NK-92 (cell line): ENCODE results near the gene CNTNAP2.

Experiments
- DNase-seq: peaks from one replicate; lab custom pipeline; 2025; ENCODE audit not compliant: unreplicated experiment; lab: John Stamatoyannopoulos, UW

CNTNAP2 gene

GRCh38 chr7:147980826-147981813 is 1864.5 kb downstream of the CNTNAP2 start:
- DNase-seq: no peak

GRCh38 chr7:147982307-147982706 is 1865.7 kb downstream of the CNTNAP2 start:
- DNase-seq: no peak

- no peak for DNase-seq
Observed at GRCh38 chr7:147984265-147984664, 1867.7 kb downstream of the CNTNAP2 start.

- DNase-seq: no peak
Observed at GRCh38 chr7:147990079-147990478, 1873.5 kb downstream of the CNTNAP2 start.

GRCh38 chr7:147990942-147991341 is 1874.3 kb downstream of the CNTNAP2 start:
- DNase-seq: no peak

GRCh38 chr7:147992698-147993097 is 1876.1 kb downstream of the CNTNAP2 start:
- no peak for DNase-seq

- no peak for DNase-seq
Observed at GRCh38 chr7:147997636-147998035, 1881.0 kb downstream of the CNTNAP2 start.

- no peak for DNase-seq
Observed at GRCh38 chr7:147999962-148000361, 1883.4 kb downstream of the CNTNAP2 start.

- DNase-seq: no peak
Observed at GRCh38 chr7:148011753-148012152, 1895.2 kb downstream of the CNTNAP2 start.

- DNase-seq: no peak
Observed at GRCh38 chr7:148014001-148014400, 1897.4 kb downstream of the CNTNAP2 start.

GRCh38 chr7:148014541-148014940 is 1897.9 kb downstream of the CNTNAP2 start:
- DNase-seq: no peak

- DNase-seq: no peak
Observed at GRCh38 chr7:148017126-148017525, 1900.5 kb downstream of the CNTNAP2 start.

GRCh38 chr7:148020679-148021078 is 1904.1 kb downstream of the CNTNAP2 start:
- DNase-seq: no peak

GRCh38 chr7:148021507-148022045 is 1905.0 kb downstream of the CNTNAP2 start:
- no peak for DNase-seq

GRCh38 chr7:148022832-148023231 is 1906.2 kb downstream of the CNTNAP2 start:
- DNase-seq: no peak

- no peak for DNase-seq
Observed at GRCh38 chr7:148026713-148027112, 1910.1 kb downstream of the CNTNAP2 start.

- DNase-seq: no peak
Observed at GRCh38 chr7:148028165-148028564, 1911.6 kb downstream of the CNTNAP2 start.

GRCh38 chr7:148031019-148031418 is 1914.4 kb downstream of the CNTNAP2 start:
- no peak for DNase-seq

- no peak for DNase-seq
Observed at GRCh38 chr7:148031811-148032210, 1915.2 kb downstream of the CNTNAP2 start.

GRCh38 chr7:148035950-148036349 is 1919.3 kb downstream of the CNTNAP2 start:
- DNase-seq: no peak

- no peak for DNase-seq
Observed at GRCh38 chr7:148037044-148037443, 1920.4 kb downstream of the CNTNAP2 start.

GRCh38 chr7:148041156-148041555 is 1924.6 kb downstream of the CNTNAP2 start:
- no peak for DNase-seq
